ENCODE data around the gene CENPU.

Gene CENPU

GRCh38 chr4:184699941-184700340 lies 34.0 kb downstream of the CENPU start:
- no peak for DNase-seq

DNA sequence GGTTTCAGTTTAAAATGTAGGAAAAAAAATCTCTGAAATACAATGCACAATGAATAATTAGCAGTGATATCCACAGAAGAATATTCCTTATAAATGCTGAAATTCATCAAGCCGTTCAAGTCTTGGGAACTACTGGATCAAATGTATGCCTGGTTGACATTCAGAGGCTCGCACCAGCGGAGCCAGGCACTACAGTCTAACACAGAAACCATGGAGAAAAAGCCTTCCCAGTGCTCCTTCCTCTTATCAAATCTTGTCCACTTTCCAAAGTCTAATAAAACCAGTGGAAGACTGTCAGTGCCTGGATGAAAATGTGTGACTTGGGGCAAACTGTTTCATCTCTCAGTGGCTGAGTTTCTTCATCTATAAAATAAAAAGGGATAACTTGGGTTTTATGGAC lies 35.9 kb downstream of the CENPU start:
- DNase-seq, result no peak

DNA sequence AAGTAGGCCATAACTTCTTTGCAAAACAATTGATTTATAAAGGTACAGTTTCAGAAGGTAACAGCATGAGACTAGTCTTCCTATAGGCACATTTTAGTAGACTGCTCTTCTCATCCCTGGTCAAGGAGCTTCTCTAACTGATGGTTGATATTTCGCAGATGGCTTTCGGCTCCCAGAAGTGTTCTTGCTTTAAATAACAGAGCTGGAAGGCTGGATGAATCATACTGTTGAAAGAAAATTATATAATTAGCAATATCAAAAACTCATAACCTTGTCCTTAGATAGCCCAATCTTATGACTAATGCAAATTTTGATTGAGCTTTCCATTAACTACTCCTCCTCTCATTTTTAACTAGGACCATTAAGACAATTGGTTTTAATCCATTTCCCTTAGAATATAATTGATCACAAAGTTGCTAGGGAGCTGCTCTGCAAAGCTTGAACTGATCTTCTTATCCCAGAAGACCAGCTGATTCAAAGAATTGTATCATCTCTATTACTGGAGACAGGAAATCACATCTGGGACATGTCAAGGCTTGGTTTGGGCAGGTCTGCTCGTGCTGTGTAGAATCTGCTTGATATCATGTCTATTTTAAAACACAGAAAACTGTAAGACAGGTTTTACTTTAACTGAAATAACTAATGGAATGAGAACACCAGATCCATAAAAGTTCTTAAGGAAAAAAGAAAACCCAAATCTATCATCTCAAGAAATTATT lies 38.6 kb downstream of the CENPU start:
- no peak for DNase-seq

GRCh38 chr4:184694412-184694956 lies 39.4 kb downstream of the CENPU start:
- no peak for DNase-seq

- DNase-seq, result no peak
Measured at GRCh38 chr4:184693056-184693455, 40.8 kb downstream of the CENPU start.

DNA sequence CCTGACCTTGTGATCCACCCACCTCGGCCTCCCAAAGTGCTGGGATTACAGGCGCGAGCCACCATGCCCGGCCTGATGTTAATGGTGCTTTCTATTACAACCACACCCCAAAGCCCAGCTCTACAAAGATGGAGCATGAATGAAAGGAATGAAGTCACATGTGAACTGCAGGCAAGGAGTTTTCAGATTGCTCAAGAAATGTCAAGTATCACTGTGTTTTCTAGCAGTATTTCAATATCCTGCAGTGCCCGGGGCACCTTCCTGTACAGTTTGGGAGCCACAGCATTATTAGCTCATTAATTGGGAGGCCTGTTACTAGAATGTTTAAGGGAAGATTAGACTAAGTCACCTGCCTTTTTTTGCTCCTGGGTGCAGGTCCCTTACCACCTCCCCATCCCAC lies 44.2 kb downstream of the CENPU start:
- DNase-seq, result no peak

- no peak for DNase-seq
Measured at GRCh38 chr4:184688447-184688846, 45.4 kb downstream of the CENPU start.

DNA sequence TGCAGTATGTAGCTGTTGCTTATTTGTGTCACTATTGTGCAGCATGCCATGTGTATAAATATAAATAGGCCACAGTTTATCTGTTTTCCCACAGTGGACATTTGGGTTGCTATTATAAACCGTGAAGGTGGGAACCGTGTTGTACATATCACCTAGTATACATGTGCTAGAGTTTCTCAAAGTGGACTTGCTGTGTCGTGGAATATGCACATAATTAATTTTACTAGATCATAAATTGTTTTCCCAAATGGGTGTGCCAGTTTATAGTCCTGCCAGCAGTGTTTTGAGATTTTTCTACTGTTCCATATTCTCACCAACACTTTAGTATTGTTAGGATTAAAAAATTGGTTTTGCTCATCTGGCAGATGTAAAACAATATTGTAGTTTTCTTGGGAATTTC lies 45.9 kb downstream of the CENPU start:
- no peak for DNase-seq

GRCh38 chr4:184684491-184685189 lies 49.3 kb downstream of the CENPU start:
- DNase-seq, result no peak

- no peak for DNase-seq
Measured at GRCh38 chr4:184681916-184682315, 52.0 kb downstream of the CENPU start.

DNA sequence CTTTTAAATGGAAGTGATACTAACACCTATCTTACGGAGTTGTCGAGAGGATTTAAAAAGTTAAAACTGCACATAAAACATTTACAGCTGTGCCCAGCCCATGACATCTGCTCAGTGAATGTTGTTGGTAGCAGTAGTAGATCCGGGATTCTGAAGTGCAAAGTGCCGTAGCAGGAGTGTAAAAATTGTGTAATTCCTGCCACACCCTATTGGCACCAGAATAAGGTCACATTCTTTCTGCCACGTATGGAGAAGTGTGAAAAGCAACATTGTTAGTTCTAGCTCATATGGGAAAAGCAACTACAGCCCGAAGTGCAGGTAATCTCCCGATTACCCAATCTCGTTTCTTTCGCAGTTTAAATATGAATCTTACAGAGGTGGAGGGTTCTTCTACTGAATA lies 53.2 kb downstream of the CENPU start:
- DNase-seq, result no peak

DNA sequence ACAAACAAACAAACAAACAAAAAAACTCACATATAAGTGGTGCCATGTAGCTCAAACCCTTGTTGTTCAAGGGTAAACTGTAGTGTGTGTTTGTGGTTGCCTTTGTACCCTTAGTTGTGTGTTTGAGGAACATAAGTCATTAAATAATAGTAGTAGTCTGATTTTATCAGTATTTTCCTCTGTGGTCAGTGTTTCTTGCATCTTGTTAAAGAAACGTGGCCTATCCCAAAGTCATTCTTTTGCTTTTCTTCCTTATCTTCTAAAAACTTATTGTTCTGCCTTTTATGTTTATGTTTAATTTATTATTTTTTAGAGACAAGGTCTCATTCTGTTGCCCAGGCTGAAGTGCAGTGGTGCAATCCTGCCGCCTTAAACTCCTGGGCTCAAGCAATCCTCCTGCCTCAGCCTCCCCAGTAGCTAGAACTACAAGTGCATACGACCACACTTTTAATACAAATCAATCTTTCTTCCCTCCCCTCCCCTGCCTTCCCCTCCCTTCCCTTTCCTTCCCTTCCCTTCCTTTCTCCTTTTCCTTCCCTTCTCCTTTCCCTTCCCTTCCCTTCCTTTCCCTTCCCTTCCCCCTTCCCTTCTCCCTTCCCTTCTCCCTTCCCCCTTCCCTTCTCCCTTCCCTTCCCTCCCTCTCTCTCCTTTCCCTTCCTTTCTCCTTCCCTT lies 57.9 kb downstream of the CENPU start:
- no peak for DNase-seq

DNA sequence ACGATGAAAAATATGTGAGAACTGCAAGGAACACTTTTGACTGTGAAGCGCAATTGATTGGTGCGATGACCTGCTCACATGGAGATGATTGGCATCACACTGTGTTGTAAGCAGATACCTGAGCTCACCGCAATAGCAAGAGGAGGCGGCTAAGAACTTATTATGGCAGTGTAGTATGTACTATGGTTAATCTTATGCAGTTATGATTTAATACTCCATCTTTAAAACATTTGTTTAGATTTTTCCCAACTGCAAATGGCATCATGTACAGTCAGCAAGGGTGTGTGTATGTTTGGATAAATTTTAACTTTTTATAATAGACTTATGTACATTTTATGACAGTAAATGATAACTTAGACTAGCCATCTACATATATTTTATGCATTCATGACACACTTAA lies 58.9 kb downstream of the CENPU start:
- DNase-seq, result no peak

- DNase-seq, result no peak
Measured at GRCh38 chr4:184674011-184674410, 59.9 kb downstream of the CENPU start.

GRCh38 chr4:184672741-184673140 lies 61.2 kb downstream of the CENPU start:
- DNase-seq, result no peak

GRCh38 chr4:184671101-184671500 lies 62.8 kb downstream of the CENPU start:
- no peak for DNase-seq

GRCh38 chr4:184669251-184669650 lies 64.6 kb downstream of the CENPU start:
- DNase-seq, result no peak

DNA sequence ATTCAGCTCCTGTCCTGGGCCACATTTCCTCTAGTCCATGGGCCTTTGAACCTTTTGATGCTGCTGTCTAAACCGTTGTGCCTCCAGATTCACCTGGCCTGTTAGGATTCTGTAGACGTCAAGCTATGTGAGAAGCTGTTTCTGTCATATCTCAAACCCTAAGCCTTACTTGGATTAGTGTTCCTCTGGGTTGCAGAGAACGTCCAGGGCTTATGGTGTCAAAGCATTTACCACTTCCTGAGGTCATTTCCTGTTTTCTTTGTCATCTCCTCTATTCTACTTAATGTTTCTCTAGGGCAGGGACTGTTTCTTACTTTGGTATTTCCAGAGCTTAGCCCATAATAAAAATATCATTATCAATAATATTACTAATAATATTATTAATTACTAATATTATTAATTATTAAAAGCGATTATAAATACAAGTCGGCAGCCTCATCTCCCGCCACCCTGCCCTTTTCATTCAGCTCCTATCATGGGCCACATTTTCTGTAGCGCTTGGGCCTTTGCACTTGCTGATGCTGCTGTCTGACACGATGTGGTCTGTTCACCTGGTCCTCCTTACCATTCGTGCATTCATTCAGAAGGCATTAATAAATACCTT lies 65.3 kb downstream of the CENPU start:
- no peak for DNase-seq

GRCh38 chr4:184668096-184668495 lies 65.8 kb downstream of the CENPU start:
- no peak for DNase-seq

DNA sequence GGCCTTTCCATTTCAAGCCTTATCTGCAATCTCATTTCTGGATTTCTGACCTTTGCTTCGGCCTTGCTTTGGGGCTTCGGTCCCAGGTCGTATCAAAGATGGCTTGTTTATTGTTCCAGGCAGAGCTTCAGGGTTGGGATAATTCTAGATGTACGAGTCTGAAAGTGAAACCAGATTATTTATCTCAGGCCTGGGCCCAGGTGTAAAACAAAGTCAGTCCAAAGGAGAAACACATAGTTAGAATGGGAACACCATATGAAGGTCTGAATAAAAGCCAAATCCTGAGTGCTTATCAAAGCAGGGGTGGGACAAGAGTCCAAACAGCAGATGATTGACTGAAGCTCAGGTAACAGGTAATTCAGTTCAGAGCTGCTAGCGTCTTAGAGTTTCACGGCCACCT lies 67.2 kb downstream of the CENPU start:
- DNase-seq, result no peak

DNA sequence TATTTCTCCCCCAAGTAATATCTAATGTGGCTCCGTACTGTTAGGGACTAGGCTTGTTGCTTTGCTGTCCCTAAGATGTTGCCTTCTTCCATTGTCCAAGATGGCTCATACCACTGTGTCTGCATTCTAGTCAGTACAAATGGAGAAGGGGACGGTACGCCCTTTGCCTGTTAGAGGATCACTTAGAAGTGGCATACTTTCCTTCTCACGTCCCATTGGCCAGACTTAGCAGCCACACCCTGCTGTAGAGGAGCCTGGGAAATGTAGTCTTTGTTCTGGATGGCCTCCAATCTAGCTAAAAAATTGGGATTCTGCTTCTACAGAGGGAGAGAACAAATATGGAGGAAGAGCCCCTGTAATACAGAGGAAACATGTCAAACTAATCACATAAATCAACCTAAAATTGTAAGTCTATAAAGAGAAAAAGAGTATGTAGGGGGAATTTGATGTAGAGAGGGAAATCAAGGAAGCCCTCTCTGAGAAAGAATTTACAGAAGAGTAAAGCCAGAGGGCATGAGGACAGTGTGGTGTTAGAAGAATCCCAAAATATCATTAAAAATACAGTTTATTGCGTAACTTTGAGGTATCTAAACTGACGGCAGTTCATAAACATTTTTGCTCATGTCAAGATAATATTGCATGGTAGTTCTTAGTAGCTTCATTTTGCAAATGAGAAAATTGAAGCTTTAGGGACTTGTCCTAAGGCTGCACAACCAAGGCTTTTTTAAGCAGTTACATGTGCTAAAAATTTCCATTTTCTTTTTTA lies 69.3 kb downstream of the CENPU start:
- DNase-seq, result no peak

DNA sequence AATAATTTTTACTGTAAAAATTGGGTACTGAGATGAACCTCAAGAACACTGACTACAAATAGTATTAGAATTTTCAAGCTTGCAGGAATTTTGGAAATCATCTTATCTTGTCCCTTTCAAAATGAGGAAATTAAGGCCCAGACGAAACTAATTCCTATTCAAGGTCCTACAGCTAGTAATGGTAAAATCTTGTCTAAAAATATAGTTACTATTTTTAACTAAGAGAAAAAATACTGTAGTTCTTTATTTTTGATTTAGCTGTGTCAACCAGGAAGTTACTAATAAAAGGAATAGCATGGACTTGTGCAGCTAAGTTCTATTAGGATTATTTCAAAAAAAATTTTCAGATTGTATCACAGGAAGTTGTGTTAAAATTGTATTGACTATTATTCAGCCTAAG lies 71.7 kb downstream of the CENPU start:
- DNase-seq, result no peak

DNA sequence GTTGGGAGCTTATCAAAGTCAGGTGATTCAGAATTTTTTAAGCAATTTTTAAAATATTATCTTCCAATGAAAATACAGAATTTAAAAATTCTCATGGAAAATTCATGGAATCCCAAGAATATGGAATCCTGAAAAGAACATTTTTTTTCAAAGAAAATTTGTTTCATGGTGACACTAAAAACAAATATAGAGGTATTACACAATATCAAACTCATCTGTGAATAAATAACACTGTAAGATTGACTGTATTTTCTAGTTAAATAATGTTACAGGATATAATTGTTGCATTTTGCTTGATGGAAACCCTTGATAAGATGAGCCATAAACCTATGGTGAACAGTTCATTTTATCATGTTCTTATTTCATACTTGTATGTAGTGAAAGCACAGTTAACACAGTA lies 72.9 kb downstream of the CENPU start:
- DNase-seq, result no peak
